HG03064 (cell line): ENCODE data around the gene GSPT1.
A peak's percentile ranks its signal among the peaks of the same experiment; 100 is the strongest.
"Not testable (repeated sequence)": the region's sequence is repeated elsewhere in the genome, so short reads cannot be mapped to it uniquely, and the experiment has no call there.

Experiments
- ATAC-seq: cut with Tn5 transposase; IDR thresholded peaks from one replicate; pipeline ENCODE4 v1.9.1; 2021; ENCODE audit warnings: low read depth; ENCODE audit not compliant: unreplicated experiment

GSPT1 gene

GRCh38 chr16:11869353-11870228 lies 46.2 kb downstream of the GSPT1 start:
- ATAC-seq: no peak

- no peak for ATAC-seq
Observed at GRCh38 chr16:11868412-11868980, 47.3 kb downstream of the GSPT1 start.

GRCh38 chr16:11862489-11862888 lies 53.3 kb downstream of the GSPT1 start:
- no peak for ATAC-seq

- no peak for ATAC-seq
Observed at GRCh38 chr16:11857161-11857560, 58.6 kb downstream of the GSPT1 start.

- ATAC-seq: no peak
Observed at GRCh38 chr16:11852092-11852809, 63.5 kb downstream of the GSPT1 start.

- peak; percentile 72 for ATAC-seq
Observed at GRCh38 chr16:11851294-11852091, 64.3 kb downstream of the GSPT1 start, which contains the start of gene RSL1D1. Gene RSL1D1 (minus strand): TSS chr16:11851542. CDS start chr16:11851512, 30 bp downstream.

GRCh38 chr16:11848842-11849241 lies 66.9 kb downstream of the GSPT1 start:
- ATAC-seq: no peak

- ATAC-seq: no peak
Observed at GRCh38 chr16:11844499-11844898, 71.3 kb downstream of the GSPT1 start.

- ATAC-seq: no peak
Observed at GRCh38 chr16:11843861-11844260, 71.9 kb downstream of the GSPT1 start.

GRCh38 chr16:11843206-11843605 lies 72.5 kb downstream of the GSPT1 start:
- no peak for ATAC-seq

GRCh38 chr16:11841026-11841425 lies 74.7 kb downstream of the GSPT1 start:
- no peak for ATAC-seq

- no peak for ATAC-seq
Observed at GRCh38 chr16:11836650-11837244, 79.0 kb downstream of the GSPT1 start.

- no peak for ATAC-seq
Observed at GRCh38 chr16:11835891-11836649, 79.7 kb downstream of the GSPT1 start.

- ATAC-seq: no peak
Observed at GRCh38 chr16:11835309-11835708, 80.4 kb downstream of the GSPT1 start.

- no peak for ATAC-seq
Observed at GRCh38 chr16:11833951-11834695, 81.6 kb downstream of the GSPT1 start.

GRCh38 chr16:11828696-11829095 lies 87.1 kb downstream of the GSPT1 start:
- no peak for ATAC-seq

GRCh38 chr16:11825520-11826165 lies 90.1 kb downstream of the GSPT1 start:
- ATAC-seq: not testable (repeated sequence)

- no peak for ATAC-seq
Observed at GRCh38 chr16:11824362-11824761, 91.4 kb downstream of the GSPT1 start.
